MV-4-11 (cell line): ENCODE data around the gene SAT1.
A peak's percentile ranks its signal among the peaks of the same experiment; 100 is the strongest.
"Not testable (repeated sequence)": the region's sequence is repeated elsewhere in the genome, so short reads cannot be mapped to it uniquely, and the experiment has no call there.

Experiments used
- DNase-seq: peaks from one replicate; lab custom pipeline; 2025; lab: John Stamatoyannopoulos, UW

The SAT1 gene

GRCh38 chrX:23782863-23783588, at the start of gene SAT1:
Gene SAT1, plus strand, starts transcription at chrX:23783173. Its CDS starts 179 bp downstream, at chrX:23783352.
- peak; percentile 90 for DNase-seq

- DNase-seq: no peak
These were observed 46.9 kb upstream of the SAT1 start for GRCh38 chrX:23736030-23736429.

- DNase-seq: no peak
These were observed 45.6 kb upstream of the SAT1 start for GRCh38 chrX:23737413-23737812.

GRCh38 chrX:23742174-23742696, 40.7 kb upstream of the SAT1 start:
- DNase-seq: no peak

GRCh38 chrX:23742697-23743622, 40.0 kb upstream of the SAT1 start, which contains the start of gene ACOT9:
Gene ACOT9, minus strand, starts transcription at chrX:23743276. Its CDS starts 132 bp downstream, at chrX:23743144.
- peak; percentile 81 for DNase-seq

GRCh38 chrX:23743623-23743971, 39.4 kb upstream of the SAT1 start:
- DNase-seq: not testable (repeated sequence)

GRCh38 chrX:23745786-23746185, 37.2 kb upstream of the SAT1 start:
- DNase-seq: no peak

- DNase-seq: no peak
These were observed 33.8 kb upstream of the SAT1 start for GRCh38 chrX:23749129-23749528.

- DNase-seq: no peak
These were observed 33.4 kb upstream of the SAT1 start for GRCh38 chrX:23749576-23749975.

GRCh38 chrX:23752740-23753415, 30.1 kb upstream of the SAT1 start:
- no peak for DNase-seq

GRCh38 chrX:23754664-23755063, 28.3 kb upstream of the SAT1 start:
- no peak for DNase-seq

- peak; percentile 35 for DNase-seq
These were observed 26.8 kb upstream of the SAT1 start for GRCh38 chrX:23756165-23756564.

GRCh38 chrX:23759821-23760220, 23.2 kb upstream of the SAT1 start:
- no peak for DNase-seq

- DNase-seq: no peak
These were observed 18.6 kb upstream of the SAT1 start for GRCh38 chrX:23764188-23764984.

GRCh38 chrX:23765449-23765848, 17.5 kb upstream of the SAT1 start:
- no peak for DNase-seq

GRCh38 chrX:23765868-23766267, 17.1 kb upstream of the SAT1 start:
- no peak for DNase-seq

GRCh38 chrX:23766650-23767551, 16.1 kb upstream of the SAT1 start:
- no peak for DNase-seq

- DNase-seq: no peak
These were observed 12.8 kb upstream of the SAT1 start for GRCh38 chrX:23770142-23770541.

GRCh38 chrX:23771086-23771485, 11.9 kb upstream of the SAT1 start:
- not testable (repeated sequence) for DNase-seq

- peak; percentile 78 for DNase-seq
These were observed 9.3 kb upstream of the SAT1 start for GRCh38 chrX:23773601-23774175.
